Keratinocyte (primary cell): ENCODE results near the gene METTL24.

Experiments
- EZH2 ChIP-seq: IDR thresholded peaks from one replicate; pipeline ENCODE4 v1.6.1; 2012; ENCODE audit warnings: inconsistent platforms, mild to moderate bottlenecking, low read length, moderate library complexity
- TF ChIP-seq, protein P1 (sequence below), 3 experiments: IDR thresholded peaks in 1 of 3; conservative IDR thresholded peaks in 1 of 3; optimal IDR thresholded peaks in 1 of 3; 2 replicates in 2 of 3; 3 replicates in 1 of 3; pipeline versions ENCODE3 to v1.5.1; 2011; ENCODE audit warnings: low read length in 3 of 3, mild to moderate bottlenecking in 3 of 3, moderate library complexity in 2 of 3, control low read depth in 1 of 3, inconsistent platforms in 1 of 3; ENCODE audit not compliant: insufficient read depth in 2 of 3; ENCODE audit errors: extremely low read depth in 1 of 3

- TF ChIP-seq, protein P1, sequence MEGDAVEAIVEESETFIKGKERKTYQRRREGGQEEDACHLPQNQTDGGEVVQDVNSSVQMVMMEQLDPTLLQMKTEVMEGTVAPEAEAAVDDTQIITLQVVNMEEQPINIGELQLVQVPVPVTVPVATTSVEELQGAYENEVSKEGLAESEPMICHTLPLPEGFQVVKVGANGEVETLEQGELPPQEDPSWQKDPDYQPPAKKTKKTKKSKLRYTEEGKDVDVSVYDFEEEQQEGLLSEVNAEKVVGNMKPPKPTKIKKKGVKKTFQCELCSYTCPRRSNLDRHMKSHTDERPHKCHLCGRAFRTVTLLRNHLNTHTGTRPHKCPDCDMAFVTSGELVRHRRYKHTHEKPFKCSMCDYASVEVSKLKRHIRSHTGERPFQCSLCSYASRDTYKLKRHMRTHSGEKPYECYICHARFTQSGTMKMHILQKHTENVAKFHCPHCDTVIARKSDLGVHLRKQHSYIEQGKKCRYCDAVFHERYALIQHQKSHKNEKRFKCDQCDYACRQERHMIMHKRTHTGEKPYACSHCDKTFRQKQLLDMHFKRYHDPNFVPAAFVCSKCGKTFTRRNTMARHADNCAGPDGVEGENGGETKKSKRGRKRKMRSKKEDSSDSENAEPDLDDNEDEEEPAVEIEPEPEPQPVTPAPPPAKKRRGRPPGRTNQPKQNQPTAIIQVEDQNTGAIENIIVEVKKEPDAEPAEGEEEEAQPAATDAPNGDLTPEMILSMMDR (optimal IDR thresholded peaks at IDR 0.05 in 1 of 3, IDR thresholded peaks at IDR 0.05 in 1 of 3, conservative IDR thresholded peaks at IDR 0.05 in 1 of 3; ENCODE audit: extremely low read depth in 1 of 3, insufficient read depth in 2 of 3, low read length in 3 of 3) = no peak
- TF ChIP-seq EZH2 = peak; percentile 77
Measured at GRCh38 chr6:110357298-110357663, 868 bp downstream of the METTL24 start.
